Stomach (tissue), 9 donors: Measurements from ENCODE around the gene FRMPD1. TPM values are rescaled to one million over a fixed set of nuclear protein-coding genes. Genes with fewer than 3 reads are reported as not detected.

Source experiments
- DNase-seq, 2 donors: peaks; one replicate each; pipeline versions ENCODE4 v3.0.0 to v3.0.0-alpha.2; 2013 to 2019
- H3K27ac ChIP-seq, 5 donors: fragments of 200-600 bp in 4 of 5; sonication (generic) in 4 of 5; one replicate each; pipeline ENCODE4 v1.5.1; 2013 to 2019; ENCODE audit warnings: mild to moderate bottlenecking in 1 of 5, moderate library complexity in 1 of 5
- H3K27me3 ChIP-seq, 3 donors: fragments of 200-600 bp; sonication (generic); one replicate each; pipeline ENCODE4 v1.5.1; 2017 to 2019; ENCODE audit warnings: mixed run types in 1 of 3
- H3K36me3 ChIP-seq, 4 donors: fragments of 200-600 bp; sonication (generic); 1 replicate in 3 of 4; 2 replicates in 1 of 4; pipeline ENCODE4 v1.5.1; 2016 to 2019
- H3K4me1 ChIP-seq, 4 donors: fragments of 200-600 bp; sonication (generic); one replicate each; pipeline ENCODE4 v1.5.1; 2016 to 2019
- H3K4me3 ChIP-seq, 4 donors: fragments of 200-600 bp; sonication (generic) in 3 of 4; one replicate each; pipeline ENCODE4 v1.5.1; 2016 to 2019; ENCODE audit warnings: mild to moderate bottlenecking in 1 of 4
- H3K9me3 ChIP-seq, 4 donors: fragments of 200-600 bp; sonication (generic); one replicate each; pipeline ENCODE4 v1.5.1; 2016 to 2019
- CTCF ChIP-seq, 7 experiments: fragments of 450-650 bp in 4 of 7; fragments of 200-600 bp in 3 of 7; sonication (generic) in 3 of 7; IDR thresholded peaks; one replicate each; pipeline ENCODE4 v1.5.1; 2016 to 2019; ENCODE audit warnings: antibody characterized with exemption in 7 of 7, control low read depth in 2 of 7, mild to moderate bottlenecking in 1 of 7
- EP300 ChIP-seq: sonication (generic); formaldehyde crosslinking; IDR thresholded peaks from one replicate; pipeline ENCODE4 v1.6.1; 2017; ENCODE audit warnings: antibody characterized with exemption
- POLR2A ChIP-seq, 4 donors: fragments of 450-650 bp; IDR thresholded peaks; one replicate each; pipeline ENCODE4 v1.6.1; 2016; ENCODE audit warnings: antibody characterized with exemption in 4 of 4, control low read depth in 2 of 4, mild to moderate bottlenecking in 1 of 4, moderate library complexity in 1 of 4
- POLR2AphosphoS5 ChIP-seq, 3 donors: sonication (generic); formaldehyde crosslinking; IDR thresholded peaks; one replicate each; pipeline ENCODE4 v1.6.1; 2016; ENCODE audit warnings: antibody characterized with exemption in 3 of 3
- WGBS, 5 donors: extraction: QIAGEN DNeasy Blood & Tissue Kit in 3 of 5; methylation state at CpG; one replicate each; pipeline versions ENCODE4 v1.1.5 to v1.1.7; 2013 to 2018; 5-methylcytosine and 5-hydroxymethylcytosine counted together
- intact Hi-C: fragments of 100-400 bp; cut with DNase I; formaldehyde crosslinking; loops from one replicate; pipeline ENCODE4 v1.15.1; 2023; ENCODE audit warnings: low total_unique reads
- polyA plus RNA-seq, 3 donors: library from polyadenylated mRNA; stranded (reverse); fragments of 200-250 nt; gene quantifications; one replicate each; pipeline ENCODE4 v1.2.3, GENCODE V29; 2013
- total RNA-seq, 5 donors: library from RNA; depleted of rRNA; stranded (reverse); fragments of >200 nt; gene quantifications; one replicate each; pipeline versions ENCODE4 v1.1.0 to v1.2.3, GENCODE V29; 2014 to 2016
- donor health status: healthy with polysubstance abuse.
- donor health status: Bipolar disorder and iron deficiency.
- donor health status: healthy.

Gene FRMPD1
- total and polyA plus RNA-seq, 8 donors = under 0.01 to 0.18 (median 0.10) TPM; not detected in 4

GRCh38 chr9:37732086-37732741 lies 81.5 kb downstream of the FRMPD1 start:
- H3K27me3 ChIP-seq = peaks cover 0 to 23% (median 0%) of the 10 kb centered on the region in 3 donors
- intact Hi-C loops = no loop called here
- TF ChIP-seq POLR2A (IDR thresholded peaks at IDR 0.05) = no peak
- no peak for TF ChIP-seq CTCF (IDR thresholded peaks at IDR 0.05)
- no peak for TF ChIP-seq POLR2AphosphoS5 (IDR thresholded peaks at IDR 0.05)
- TF ChIP-seq EP300 = no peak
- no peaks in the 10 kb centered on the region for H3K9me3 ChIP-seq
- DNase-seq = no peak
- no peaks in the 10 kb centered on the region for H3K36me3 ChIP-seq
- H3K4me1 ChIP-seq = no peaks in the 10 kb centered on the region
- no peak overlapping the region for H3K27ac ChIP-seq
- 78 to 90% (median 80%) methylated on average over 10 of the region's 10 CpGs for WGBS, 5 donors
- H3K4me3 ChIP-seq = no peak overlapping the region

GRCh38 chr9:37732952-37733351 lies 82.2 kb downstream of the FRMPD1 start:
- H3K4me1 ChIP-seq = no peaks in the 10 kb centered on the region
- H3K4me3 ChIP-seq = no peak overlapping the region
- no peak overlapping the region for H3K27ac ChIP-seq
- intact Hi-C loops = no loop called here
- 43 to 80% (median 76%) methylated on average over 2 of the region's 2 CpGs for WGBS, 5 donors
- TF ChIP-seq POLR2A (IDR thresholded peaks at IDR 0.05) (no peak), CTCF (IDR thresholded peaks at IDR 0.05) (no peak), EP300 (no peak), POLR2AphosphoS5 (IDR thresholded peaks at IDR 0.05) (no peak)
- H3K9me3 ChIP-seq = no peaks in the 10 kb centered on the region
- peaks cover 0 to 20% (median 0%) of the 10 kb centered on the region in 3 donors for H3K27me3 ChIP-seq
- no peak for DNase-seq
- no peaks in the 10 kb centered on the region for H3K36me3 ChIP-seq

GRCh38 chr9:37739222-37739621 lies 88.5 kb downstream of the FRMPD1 start:
- TF ChIP-seq POLR2A (IDR thresholded peaks at IDR 0.05) = no peak
- no peak for TF ChIP-seq CTCF (IDR thresholded peaks at IDR 0.05)
- no peak for TF ChIP-seq EP300
- no peak for TF ChIP-seq POLR2AphosphoS5 (IDR thresholded peaks at IDR 0.05)
- Histone ChIP-seq H3K4me3 (no peak overlapping the region), H3K27me3 (no peaks in the 10 kb centered on the region), H3K27ac (no peak overlapping the region), H3K9me3 (no peaks in the 10 kb centered on the region), H3K36me3 (no peaks in the 10 kb centered on the region), H3K4me1 (no peaks in the 10 kb centered on the region)
- intact Hi-C loops = no loop called here
- 85 to 91% (median 87%) methylated on average over 5 of the region's 5 CpGs for WGBS, 5 donors
- no peak for DNase-seq

GRCh38 chr9:37740128-37740527 lies 89.4 kb downstream of the FRMPD1 start:
- 91 to 94% (median 93%) methylated on average over 15 to 16 of the region's 16 CpGs for WGBS, 5 donors
- intact Hi-C loops = no loop called here
- TF ChIP-seq CTCF (IDR thresholded peaks at IDR 0.05) (no peak), EP300 (no peak), POLR2A (IDR thresholded peaks at IDR 0.05) (no peak), POLR2AphosphoS5 (IDR thresholded peaks at IDR 0.05) (no peak)

More at GRCh38 chr9:37740128-37740527, 89.4 kb downstream of the FRMPD1 start:
- H3K4me1 ChIP-seq = no peaks in the 10 kb centered on the region
- no peaks in the 10 kb centered on the region for H3K27me3 ChIP-seq
- no peaks in the 10 kb centered on the region for H3K36me3 ChIP-seq
- H3K9me3 ChIP-seq = no peaks in the 10 kb centered on the region
- no peak overlapping the region for H3K4me3 ChIP-seq
- no peak for DNase-seq
- no peak overlapping the region for H3K27ac ChIP-seq
